HCT116 (cell line): ENCODE data around the gene CABP1. TPM values are rescaled to one million over a fixed set of nuclear protein-coding genes. Genes with fewer than 3 reads are reported as not detected.

Experiments used
- ATAC-seq: fragments of 200-7000 bp; cut with Tn5 transposase; 2 replicates; pipeline ENCODE4 v1.9.1; 2020; ENCODE audit warnings: mild to moderate bottlenecking, moderate library complexity
- BruUV-seq: library from RNA; stranded (reverse); fragments of 400-500 nt; replicated peaks from 2 replicates; lab custom pipeline; 2021; lab: Mats Ljungman, UMichigan
- CTCF ChIA-PET: fragments of 300-600 bp; sonication (Branson Sonifier 250); formaldehyde crosslinking; loops from one replicate; lab custom pipeline; 2021; ENCODE audit warnings: antibody characterized with exemption; lab: Charles Lee
- POLR2A ChIA-PET: fragments of 300-600, 350-600 bp; sonication (Branson Sonifier 250); formaldehyde crosslinking; loops from one replicate; lab custom pipeline; 2021; ENCODE audit warnings: antibody characterized with exemption; lab: Charles Lee
- RAD21 ChIA-PET, 2 experiments: fragments of 300-600 bp; sonication (Branson Sonifier 250); formaldehyde crosslinking; loops; one replicate each; lab custom pipeline; 2023; ENCODE audit warnings: low total read pairs in 2 of 2; ENCODE audit not compliant: uncharacterized antibody in 2 of 2, unreplicated experiment in 2 of 2, low non-redundant PET in 1 of 2; lab: Charles Lee
- DNase-seq: peaks from one replicate; pipeline ENCODE4 v3.0.0-alpha.2; 2010; ENCODE audit warnings: low read depth, low spot score
- H2AFZ ChIP-seq: fragments of 200-600 bp; shearing (Covaris generic), sonication (generic); 2 replicates; pipeline ENCODE4 v1.6.1; 2017; ENCODE audit warnings: low read depth, mixed run types, mixed read lengths, antibody characterized with exemption, low read length; ENCODE audit not compliant: poor library complexity, severe bottlenecking
- H3K27ac ChIP-seq: 2 replicates; pipeline ENCODE4 v1.5.1; 2012; ENCODE audit warnings: low read depth, low read length
- H3K27me3 ChIP-seq: fragments of 200-600 bp; sonication (generic); 2 replicates; pipeline ENCODE4 v1.6.1; 2016; ENCODE audit warnings: mixed run types, low read length, mixed read lengths; ENCODE audit not compliant: insufficient read depth
- H3K36me3 ChIP-seq, 2 experiments: fragments of 200-500 bp in 1 of 2; fragments of 200-600 bp in 1 of 2; sonication (Bioruptor generic) in 1 of 2; sonication (generic) in 1 of 2; 2 replicates each; pipeline versions ENCODE4 v1.5.1 to v1.6.1; 2014 to 2016; ENCODE audit warnings: low read length in 2 of 2, inconsistent platforms in 1 of 2, mixed read lengths in 1 of 2, mixed run types in 1 of 2; ENCODE audit not compliant: insufficient read depth in 2 of 2, control insufficient read depth in 1 of 2
- H3K4me1 ChIP-seq, 2 experiments: fragments of 200-600 bp in 1 of 2; sonication (generic) in 1 of 2; 2 replicates each; pipeline versions ENCODE4 v1.5.1 to v1.6.1; 2012 to 2017; ENCODE audit warnings: low read length in 2 of 2, inconsistent platforms in 1 of 2, mild to moderate bottlenecking in 1 of 2, mixed read lengths in 1 of 2, mixed run types in 1 of 2, moderate library complexity in 1 of 2; ENCODE audit not compliant: insufficient read depth in 2 of 2, control insufficient read depth in 1 of 2
- H3K4me2 ChIP-seq: fragments of 200-600 bp; sonication (generic); 2 replicates; pipeline ENCODE4 v1.6.1; 2017; ENCODE audit warnings: mixed run types, low read length, mixed read lengths
- H3K4me3 ChIP-seq, 2 experiments: fragments of 200-600 bp in 1 of 2; sonication (generic) in 1 of 2; replicated peaks in 1 of 2; 2 replicates each; pipeline ENCODE4 v1.5.1; 2011 to 2016; ENCODE audit warnings: low read length in 2 of 2, control low read depth in 1 of 2, low read depth in 1 of 2, mild to moderate bottlenecking in 1 of 2, mixed read lengths in 1 of 2, mixed run types in 1 of 2
- H3K79me2 ChIP-seq: fragments of 200-600 bp; sonication (generic); 2 replicates; pipeline ENCODE4 v1.6.1; 2017; ENCODE audit warnings: mild to moderate bottlenecking, mixed run types, low read length, moderate library complexity, mixed read lengths; ENCODE audit not compliant: insufficient read depth
- H3K9ac ChIP-seq: fragments of 200-600 bp; sonication (generic); 2 replicates; pipeline ENCODE4 v1.6.1; 2016; ENCODE audit warnings: low read length, mixed read lengths
- H3K9me2 ChIP-seq: fragments of 200-600 bp; sonication (generic), shearing (Covaris generic); 2 replicates; pipeline ENCODE4 v1.6.1; 2017; ENCODE audit warnings: mixed run types, mild to moderate bottlenecking, moderate library complexity; ENCODE audit not compliant: insufficient read depth
- H3K9me3 ChIP-seq, 2 experiments: fragments of 200-500 bp in 1 of 2; fragments of 200-600 bp in 1 of 2; sonication (Bioruptor generic) in 1 of 2; sonication (generic) in 1 of 2; 2 replicates each; pipeline ENCODE4 v1.6.1; 2014 to 2017; ENCODE audit warnings: low read length in 2 of 2, mixed read lengths in 2 of 2, inconsistent platforms in 1 of 2, low read depth in 1 of 2, mild to moderate bottlenecking in 1 of 2, mixed run types in 1 of 2, moderate library complexity in 1 of 2; ENCODE audit not compliant: control insufficient read depth in 1 of 2, insufficient read depth in 1 of 2
- H4K20me1 ChIP-seq: fragments of 200-600 bp; sonication (generic), shearing (Covaris generic); 2 replicates; pipeline ENCODE4 v1.6.1; 2017; ENCODE audit warnings: mixed run types, mild to moderate bottlenecking, moderate library complexity; ENCODE audit not compliant: insufficient read depth
- CBX3 ChIP-seq: IDR thresholded peaks from 2 replicates; pipeline ENCODE4 v1.6.1; 2012; ENCODE audit warnings: low read depth
- CEBPB ChIP-seq: IDR thresholded peaks from 2 replicates; pipeline ENCODE4 v1.6.1; 2012; ENCODE audit warnings: low read depth
- EGR1 ChIP-seq: IDR thresholded peaks from 2 replicates; pipeline ENCODE4 v1.6.1; 2012; ENCODE audit warnings: low read depth
- ELF1 ChIP-seq: IDR thresholded peaks from 2 replicates; pipeline ENCODE4 v1.6.1; 2012; ENCODE audit warnings: low read depth, borderline replicate concordance
- EZH2 ChIP-seq: fragments of 200-600 bp; sonication (generic); IDR thresholded peaks from 2 replicates; pipeline ENCODE4 v1.6.1; 2017; ENCODE audit warnings: antibody characterized with exemption, mixed run types
- FOSL1 ChIP-seq: IDR thresholded peaks from 2 replicates; pipeline ENCODE4 v1.6.1; 2012; ENCODE audit warnings: low read depth
- JUND ChIP-seq: IDR thresholded peaks from 2 replicates; pipeline ENCODE4 v1.6.1; 2012
- POLR2A ChIP-seq: IDR thresholded peaks from 2 replicates; pipeline ENCODE4 v1.7.0; 2011; ENCODE audit warnings: borderline replicate concordance; ENCODE audit not compliant: insufficient read depth, insufficient read length; ENCODE audit errors: extremely low read depth
- POLR2AphosphoS5 ChIP-seq: IDR thresholded peaks from 2 replicates; pipeline ENCODE4 v1.6.1; 2011; ENCODE audit warnings: mild to moderate bottlenecking, low read depth, low read length, moderate library complexity
- SIN3A ChIP-seq: IDR thresholded peaks from 2 replicates; pipeline ENCODE4 v1.6.1; 2012; ENCODE audit warnings: low read depth
- SP1 ChIP-seq: IDR thresholded peaks from 2 replicates; pipeline ENCODE4 v1.6.1; 2012; ENCODE audit warnings: low read depth
- SRF ChIP-seq: IDR thresholded peaks from 2 replicates; pipeline ENCODE4 v1.6.1; 2012; ENCODE audit warnings: low read depth
- TCF7L2 ChIP-seq: IDR thresholded peaks from 2 replicates; pipeline ENCODE4 v1.7.0; 2011; ENCODE audit warnings: borderline replicate concordance, inconsistent platforms; ENCODE audit not compliant: insufficient read depth, insufficient read length; ENCODE audit errors: extremely low read depth
- YY1 ChIP-seq: IDR thresholded peaks from 2 replicates; pipeline ENCODE4 v1.6.1; 2011; ENCODE audit warnings: low read length, low read depth, moderate library complexity, mild to moderate bottlenecking; ENCODE audit not compliant: insufficient replicate concordance; ENCODE audit errors: extremely low read depth
- ZFX ChIP-seq: fragments of 450-650 bp; IDR thresholded peaks from 2 replicates; pipeline ENCODE4 v1.6.1; 2017
- ZNF274 ChIP-seq: fragments of 200-500 bp; sonication (Bioruptor generic); IDR thresholded peaks from 2 replicates; pipeline ENCODE4 v1.6.1; 2014; ENCODE audit warnings: mild to moderate bottlenecking, low read depth, low read length, inconsistent platforms
- intact Hi-C: fragments of 100-400 bp; cut with micrococcal nuclease; formaldehyde crosslinking; loops from 2 replicates; pipeline ENCODE4 v1.10.0; 2022
- total RNA-seq: library from RNA; stranded (reverse); gene quantifications from one replicate; pipeline ENCODE4 v1.2.1, GENCODE V29; 2021; ENCODE audit not compliant: unreplicated experiment
- TF ChIP-seq, protein P1 (sequence below): IDR thresholded peaks from 2 replicates; pipeline ENCODE4 v1.6.1; 2012
- TF ChIP-seq, protein P2 (sequence below): IDR thresholded peaks from 2 replicates; pipeline ENCODE4 v1.6.1; 2012
- TF ChIP-seq, protein P3 (sequence below): IDR thresholded peaks from 2 replicates; pipeline ENCODE4 v1.6.1; 2011; ENCODE audit warnings: mild to moderate bottlenecking, low read length, moderate library complexity; ENCODE audit not compliant: insufficient replicate concordance; ENCODE audit errors: extremely low read depth
- TF ChIP-seq, protein P4 (sequence below), 3 experiments: fragments of 200-600 bp in 1 of 3; sonication (generic) in 1 of 3; IDR thresholded peaks in 2 of 3; conservative IDR thresholded peaks in 1 of 3; 2 replicates each; pipeline ENCODE4 v1.5.1; 2012 to 2017; ENCODE audit warnings: low read depth in 2 of 3, low read length in 2 of 3, antibody characterized with exemption in 1 of 3, borderline replicate concordance in 1 of 3, control low read depth in 1 of 3, mild to moderate bottlenecking in 1 of 3, mixed read lengths in 1 of 3, mixed run types in 1 of 3, moderate library complexity in 1 of 3; ENCODE audit not compliant: insufficient read depth in 1 of 3

Gene CABP1
- total RNA-seq, 1 experiment from 2014 or later: 0.84 TPM

DNA sequence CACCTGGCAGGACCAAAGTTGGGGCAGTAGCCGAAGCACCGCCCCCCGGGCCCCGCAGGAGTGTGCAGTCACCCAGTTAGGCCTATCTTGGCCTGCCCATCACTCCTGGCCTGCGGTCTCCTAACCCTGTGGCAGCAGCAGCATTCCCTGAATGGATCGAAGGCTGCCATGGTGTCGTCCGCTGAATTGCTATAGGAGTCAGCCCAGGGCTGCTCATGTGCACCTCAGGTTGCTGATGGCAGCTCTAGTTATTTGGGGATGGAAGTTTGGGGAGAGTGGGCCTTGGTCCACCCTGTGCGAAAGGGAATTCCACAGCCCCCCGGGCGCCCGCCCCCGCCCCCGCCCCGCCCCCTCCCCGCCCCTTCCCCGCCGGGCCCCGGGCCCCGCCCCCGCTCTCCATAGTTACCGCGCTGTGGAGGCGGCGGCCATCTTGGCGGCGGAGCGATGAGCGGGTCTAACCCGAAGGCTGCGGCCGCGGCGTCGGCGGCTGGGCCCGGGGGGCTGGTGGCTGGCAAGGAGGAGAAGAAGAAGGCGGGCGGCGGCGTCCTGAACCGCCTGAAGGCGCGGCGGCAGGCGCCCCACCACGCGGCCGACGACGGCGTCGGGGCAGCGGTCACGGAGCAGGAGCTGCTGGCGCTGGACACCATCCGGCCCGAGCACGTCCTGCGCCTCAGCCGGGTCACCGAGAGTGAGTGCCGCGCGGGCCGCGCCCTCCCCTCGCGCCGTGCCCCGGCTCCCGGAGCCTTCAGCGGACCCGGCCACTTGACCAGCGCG lies 69.8 kb downstream of the CABP1 start, which contains the start of gene UNC119B:
TSS of gene UNC119B (plus strand) at position 428 of the 774 bp plus-strand sequence. CDS start at position 445, 17 bp downstream.
- H4K20me1 ChIP-seq: no peaks in the 10 kb centered on the region
- H3K9me3 ChIP-seq: no peaks in the 10 kb centered on the region
- intact Hi-C loops: loop anchor here (5.0 to 10.0 kb wide), 2 partner anchors 262 to 375 kb away; no protein-coding TSS in a partner anchor
- H3K4me2 ChIP-seq: peak within 1 kb of the TSS; percentile 88
- POLR2A ChIA-PET: interaction anchor here (1.0 to 1.4 kb wide), 2 partner anchors 15 to 129 kb away, joined by 3 to 5 read pairs; partner anchors contain the start of genes ACADS and POP5
- RAD21 ChIA-PET: no interaction called here
- H3K27ac ChIP-seq: peak within 1 kb of the TSS; percentile 90
- H3K79me2 ChIP-seq: peaks cover 18% of the 10 kb centered on the region
- H3K27me3 ChIP-seq: no peaks in the 10 kb centered on the region
- no TSS peak for BruUV-seq
- peaks cover 5 to 10% of the 10 kb centered on the region in 2 experiments; a peak in 3 of 4 replicates for H3K36me3 ChIP-seq
- H2AFZ ChIP-seq: peak within 1 kb of the TSS; percentile 74
- CTCF ChIA-PET: interaction anchor here (0.6 to 1.2 kb wide), 3 partner anchors 61 to 126 kb away, joined by 3 read pairs; no protein-coding TSS in a partner anchor
- peak within 1 kb of the TSS; percentile 86 to 90 for H3K4me3 ChIP-seq
- H3K9ac ChIP-seq: peak within 1 kb of the TSS; percentile 96
- peak; percentile 81 for ATAC-seq
- peaks cover 11 to 15% of the 10 kb centered on the region in 2 experiments for H3K4me1 ChIP-seq
- no peak for DNase-seq
- H3K9me2 ChIP-seq: no peaks in the 10 kb centered on the region
- TF ChIP-seq CBX3 (no peak), SRF (no peak), POLR2AphosphoS5 (peak; percentile 92), ZFX (peak; percentile 86), ZNF274 (no peak), EZH2 (no peak), SIN3A (peak; percentile 71), SP1 (no peak), YY1 (peak; percentile 95), POLR2A (no peak), ELF1 (no peak), FOSL1 (no peak), EGR1 (peak; percentile 63), JUND (no peak), TCF7L2 (no peak), CEBPB (no peak)
- TF ChIP-seq, protein P1, sequence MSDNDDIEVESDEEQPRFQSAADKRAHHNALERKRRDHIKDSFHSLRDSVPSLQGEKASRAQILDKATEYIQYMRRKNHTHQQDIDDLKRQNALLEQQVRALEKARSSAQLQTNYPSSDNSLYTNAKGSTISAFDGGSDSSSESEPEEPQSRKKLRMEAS: peak; percentile 51
- TF ChIP-seq, protein P2, sequence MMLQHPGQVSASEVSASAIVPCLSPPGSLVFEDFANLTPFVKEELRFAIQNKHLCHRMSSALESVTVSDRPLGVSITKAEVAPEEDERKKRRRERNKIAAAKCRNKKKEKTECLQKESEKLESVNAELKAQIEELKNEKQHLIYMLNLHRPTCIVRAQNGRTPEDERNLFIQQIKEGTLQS: no peak
- TF ChIP-seq, protein P3, sequence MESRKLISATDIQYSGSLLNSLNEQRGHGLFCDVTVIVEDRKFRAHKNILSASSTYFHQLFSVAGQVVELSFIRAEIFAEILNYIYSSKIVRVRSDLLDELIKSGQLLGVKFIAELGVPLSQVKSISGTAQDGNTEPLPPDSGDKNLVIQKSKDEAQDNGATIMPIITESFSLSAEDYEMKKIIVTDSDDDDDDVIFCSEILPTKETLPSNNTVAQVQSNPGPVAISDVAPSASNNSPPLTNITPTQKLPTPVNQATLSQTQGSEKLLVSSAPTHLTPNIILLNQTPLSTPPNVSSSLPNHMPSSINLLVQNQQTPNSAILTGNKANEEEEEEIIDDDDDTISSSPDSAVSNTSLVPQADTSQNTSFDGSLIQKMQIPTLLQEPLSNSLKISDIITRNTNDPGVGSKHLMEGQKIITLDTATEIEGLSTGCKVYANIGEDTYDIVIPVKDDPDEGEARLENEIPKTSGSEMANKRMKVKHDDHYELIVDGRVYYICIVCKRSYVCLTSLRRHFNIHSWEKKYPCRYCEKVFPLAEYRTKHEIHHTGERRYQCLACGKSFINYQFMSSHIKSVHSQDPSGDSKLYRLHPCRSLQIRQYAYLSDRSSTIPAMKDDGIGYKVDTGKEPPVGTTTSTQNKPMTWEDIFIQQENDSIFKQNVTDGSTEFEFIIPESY: no peak
- TF ChIP-seq, protein P4, sequence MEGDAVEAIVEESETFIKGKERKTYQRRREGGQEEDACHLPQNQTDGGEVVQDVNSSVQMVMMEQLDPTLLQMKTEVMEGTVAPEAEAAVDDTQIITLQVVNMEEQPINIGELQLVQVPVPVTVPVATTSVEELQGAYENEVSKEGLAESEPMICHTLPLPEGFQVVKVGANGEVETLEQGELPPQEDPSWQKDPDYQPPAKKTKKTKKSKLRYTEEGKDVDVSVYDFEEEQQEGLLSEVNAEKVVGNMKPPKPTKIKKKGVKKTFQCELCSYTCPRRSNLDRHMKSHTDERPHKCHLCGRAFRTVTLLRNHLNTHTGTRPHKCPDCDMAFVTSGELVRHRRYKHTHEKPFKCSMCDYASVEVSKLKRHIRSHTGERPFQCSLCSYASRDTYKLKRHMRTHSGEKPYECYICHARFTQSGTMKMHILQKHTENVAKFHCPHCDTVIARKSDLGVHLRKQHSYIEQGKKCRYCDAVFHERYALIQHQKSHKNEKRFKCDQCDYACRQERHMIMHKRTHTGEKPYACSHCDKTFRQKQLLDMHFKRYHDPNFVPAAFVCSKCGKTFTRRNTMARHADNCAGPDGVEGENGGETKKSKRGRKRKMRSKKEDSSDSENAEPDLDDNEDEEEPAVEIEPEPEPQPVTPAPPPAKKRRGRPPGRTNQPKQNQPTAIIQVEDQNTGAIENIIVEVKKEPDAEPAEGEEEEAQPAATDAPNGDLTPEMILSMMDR (IDR thresholded peaks at IDR 0.05 in 2 of 3, conservative IDR thresholded peaks at IDR 0.05 in 1 of 3; ENCODE audit: borderline replicate concordance in 1 of 3, insufficient read depth in 1 of 3, low read depth in 2 of 3, low read length in 2 of 3): no peak
